BJ (cell line): Measurements from ENCODE around the gene ASIP. TPM values are rescaled to one million over a fixed set of nuclear protein-coding genes. Genes with fewer than 3 reads are reported as not detected.
"Not testable (repeated sequence)": the region's sequence is repeated elsewhere in the genome, so short reads cannot be mapped to it uniquely, and the experiment has no call there.

Experiments
- CTCF ChIA-PET: fragments of 350-600 bp; formaldehyde crosslinking; extraction: SDS; loops from one replicate; lab custom pipeline; 2021; ENCODE audit warnings: antibody characterized with exemption, inconsistent platforms; lab: Yijun Ruan, JAX
- POLR2A ChIA-PET: fragments of 300-600 bp; sonication (Branson Sonifier 250); formaldehyde crosslinking; extraction: SDS; loops from one replicate; lab custom pipeline; 2021; ENCODE audit warnings: antibody characterized with exemption; lab: Charles Lee
- DNase-seq: peaks from one replicate; pipeline ENCODE4 v3.0.0-alpha.2; 2011; ENCODE audit warnings: low read depth
- H3K27me3 ChIP-seq: 2 replicates; pipeline ENCODE4 v1.6.0; 2011; ENCODE audit warnings: low read length; ENCODE audit not compliant: control insufficient read depth, insufficient read depth
- H3K36me3 ChIP-seq: 2 replicates; pipeline ENCODE4 v1.5.1; 2011; ENCODE audit warnings: low read length; ENCODE audit not compliant: control insufficient read depth, insufficient read depth
- H3K4me3 ChIP-seq: 2 replicates; pipeline ENCODE4 v1.5.1; 2011; ENCODE audit warnings: low read depth, mild to moderate bottlenecking, control low read depth, low read length
- polyA plus RNA-seq: library from polyadenylated mRNA; depleted of rRNA; stranded (reverse); fragments of >200 nt; gene quantifications from 2 replicates; pipeline ENCODE4 v1.2.3, GENCODE V29; 2011
- TF ChIP-seq, protein P1 (sequence below): IDR thresholded peaks from 2 replicates; pipeline ENCODE4 v1.5.1; 2011; ENCODE audit warnings: low read depth, mild to moderate bottlenecking, control low read depth, inconsistent platforms, low read length, moderate library complexity; ENCODE audit not compliant: insufficient read depth

ASIP gene
- polyA plus RNA-seq, 1 experiment, result not detected

- ChIA-PET CTCF (interaction anchor here (0.8 to 1.2 kb wide), 2 partner anchors 13 to 105 kb away, joined by 3 to 4 read pairs; no protein-coding TSS in a partner anchor), POLR2A (no interaction called here)
- TF ChIP-seq, protein P1, sequence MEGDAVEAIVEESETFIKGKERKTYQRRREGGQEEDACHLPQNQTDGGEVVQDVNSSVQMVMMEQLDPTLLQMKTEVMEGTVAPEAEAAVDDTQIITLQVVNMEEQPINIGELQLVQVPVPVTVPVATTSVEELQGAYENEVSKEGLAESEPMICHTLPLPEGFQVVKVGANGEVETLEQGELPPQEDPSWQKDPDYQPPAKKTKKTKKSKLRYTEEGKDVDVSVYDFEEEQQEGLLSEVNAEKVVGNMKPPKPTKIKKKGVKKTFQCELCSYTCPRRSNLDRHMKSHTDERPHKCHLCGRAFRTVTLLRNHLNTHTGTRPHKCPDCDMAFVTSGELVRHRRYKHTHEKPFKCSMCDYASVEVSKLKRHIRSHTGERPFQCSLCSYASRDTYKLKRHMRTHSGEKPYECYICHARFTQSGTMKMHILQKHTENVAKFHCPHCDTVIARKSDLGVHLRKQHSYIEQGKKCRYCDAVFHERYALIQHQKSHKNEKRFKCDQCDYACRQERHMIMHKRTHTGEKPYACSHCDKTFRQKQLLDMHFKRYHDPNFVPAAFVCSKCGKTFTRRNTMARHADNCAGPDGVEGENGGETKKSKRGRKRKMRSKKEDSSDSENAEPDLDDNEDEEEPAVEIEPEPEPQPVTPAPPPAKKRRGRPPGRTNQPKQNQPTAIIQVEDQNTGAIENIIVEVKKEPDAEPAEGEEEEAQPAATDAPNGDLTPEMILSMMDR, result no peak
- DNase-seq, result no peak
- Histone ChIP-seq H3K36me3 (peaks cover 32% of the 10 kb centered on the region), H3K27me3 (no peaks in the 10 kb centered on the region), H3K4me3 (no peak overlapping the region)
Observed at GRCh38 chr20:34295284-34295683, 54.1 kb downstream of the ASIP start.

DNA sequence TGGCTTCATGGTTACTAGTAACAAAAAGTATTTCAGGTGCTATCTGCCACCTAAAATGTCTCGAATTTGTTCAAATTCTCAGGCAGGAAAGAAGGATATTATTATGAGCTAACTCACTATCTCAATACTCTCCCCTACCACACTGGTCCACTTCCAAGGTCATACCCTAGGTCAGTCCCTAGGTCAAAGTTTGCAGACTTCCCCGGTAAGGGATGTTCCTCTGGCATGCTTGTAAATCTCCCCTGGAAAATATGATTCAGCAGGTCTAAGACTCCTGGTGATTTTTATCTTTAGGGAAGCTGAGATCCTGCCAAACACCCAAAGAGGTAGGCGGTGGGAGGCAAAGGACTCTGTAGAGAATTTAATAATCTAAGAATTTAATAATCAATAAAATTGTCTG lies 55.2 kb downstream of the ASIP start:
- H3K36me3 ChIP-seq, result peaks cover 22% of the 10 kb centered on the region
- H3K4me3 ChIP-seq, result no peak overlapping the region
- no peaks in the 10 kb centered on the region for H3K27me3 ChIP-seq
- TF ChIP-seq, protein P1, result no peak
- DNase-seq, result no peak
- POLR2A ChIA-PET, result no interaction called here
- CTCF ChIA-PET, result interaction anchor here (0.6 to 1.8 kb wide), 4 partner anchors 14 to 417 kb away, joined by 3 to 8 read pairs (median 4); no protein-coding TSS in a partner anchor

DNA sequence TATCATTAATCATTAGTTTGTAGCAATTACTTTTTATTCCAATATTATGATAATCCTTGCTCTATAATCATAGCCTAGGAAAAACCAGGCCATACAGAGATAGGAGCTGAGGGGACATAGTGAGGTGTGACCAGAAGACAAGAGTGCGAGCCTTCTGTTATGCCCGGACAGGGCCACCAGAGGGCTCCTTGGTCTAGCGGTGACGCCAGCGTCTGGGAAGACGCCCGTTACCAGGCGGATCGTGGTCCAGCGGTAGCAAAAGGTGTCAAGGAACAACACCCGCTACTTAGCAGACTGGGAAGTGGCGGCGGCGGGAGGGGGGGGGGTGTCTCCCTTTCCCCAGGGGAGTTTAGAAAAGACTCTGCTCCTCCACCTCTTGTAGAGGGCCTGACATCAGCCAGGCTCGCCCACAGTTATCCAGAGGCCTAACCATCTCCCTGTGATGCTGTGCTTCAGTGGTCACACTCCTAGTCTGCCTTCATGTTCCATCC lies 57.1 kb downstream of the ASIP start:
- DNase-seq, H3K27me3 ChIP-seq, H3K4me3 ChIP-seq, POLR2A ChIA-PET: not testable (repeated sequence)
- CTCF ChIA-PET, result interaction anchor here (0.8 to 1.1 kb wide), 2 partner anchors 10 to 30 kb away, joined by 3 read pairs; no protein-coding TSS in a partner anchor
- peaks cover 11% of the 10 kb centered on the region for H3K36me3 ChIP-seq
- TF ChIP-seq, protein P1, result peak; percentile 41

DNA sequence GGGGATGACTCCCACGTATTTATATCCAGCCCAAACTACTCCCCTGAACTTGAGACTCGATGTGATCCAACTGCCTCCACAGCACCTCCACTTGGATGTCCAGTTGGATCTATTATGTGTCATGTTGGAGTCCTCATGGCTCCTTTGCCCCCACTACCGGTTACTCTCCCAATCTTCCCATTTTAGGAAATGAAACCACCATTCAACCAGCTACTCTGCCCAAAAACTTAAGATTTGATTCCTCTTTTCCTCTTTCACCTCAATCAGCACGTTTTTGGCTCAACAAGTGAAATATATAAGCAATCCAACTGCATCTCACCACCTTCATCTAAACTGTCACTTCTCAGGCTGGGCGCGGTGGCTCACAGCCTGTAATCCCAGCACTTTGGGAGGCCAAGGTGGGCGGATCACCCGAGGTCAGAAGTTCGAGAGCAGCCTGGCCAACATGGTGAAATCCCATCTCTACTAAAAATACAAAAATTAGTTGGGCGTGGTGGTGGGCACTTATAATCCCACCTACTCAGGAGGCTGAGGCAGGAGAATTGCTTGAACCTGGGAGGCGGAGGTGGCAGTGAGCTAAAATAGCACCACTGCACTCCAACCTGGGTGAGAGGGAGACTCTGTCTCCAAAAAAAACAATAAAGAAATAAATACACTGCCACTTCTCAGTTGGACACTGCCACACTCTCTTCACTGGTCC lies 58.5 kb downstream of the ASIP start:
- ChIA-PET POLR2A (no interaction called here), CTCF (interaction anchor here (1.0 to 4.6 kb wide), 2 partner anchors 103 to 109 kb away, joined by 3 to 21 read pairs; no protein-coding TSS in a partner anchor)
- peaks cover 7% of the 10 kb centered on the region for H3K36me3 ChIP-seq
- TF ChIP-seq, protein P1, result no peak
- H3K27me3 ChIP-seq, result no peaks in the 10 kb centered on the region
- no peak for DNase-seq
- H3K4me3 ChIP-seq, result no peak overlapping the region

- H3K4me3 ChIP-seq, result no peak overlapping the region
- peaks cover 2% of the 10 kb centered on the region for H3K36me3 ChIP-seq
- TF ChIP-seq, protein P1, result no peak
- CTCF ChIA-PET, result interaction anchor here (1.0 to 4.6 kb wide), 2 partner anchors 103 to 109 kb away, joined by 3 to 21 read pairs; no protein-coding TSS in a partner anchor
- no peaks in the 10 kb centered on the region for H3K27me3 ChIP-seq
- POLR2A ChIA-PET, result no interaction called here
- no peak for DNase-seq
Observed at GRCh38 chr20:34300256-34300806, 59.1 kb downstream of the ASIP start.
